Neuronal stem cell (in vitro differentiated cells): ENCODE measurements around the gene VWF.

Experiments used
- DNase-seq: peaks from one replicate; pipeline ENCODE4 v3.0.0-alpha.2; 2013; ENCODE audit warnings: low spot score
- H2AFZ ChIP-seq: one replicate; pipeline ENCODE4 v1.6.1; 2013; ENCODE audit warnings: mild to moderate bottlenecking, low read length, inconsistent platforms
- H2AK5ac ChIP-seq: 2 replicates; pipeline ENCODE4 v1.6.1; 2013; ENCODE audit warnings: low read depth, mild to moderate bottlenecking, inconsistent platforms, low read length, moderate library complexity, mixed read lengths
- H2BK120ac ChIP-seq: 2 replicates; pipeline ENCODE4 v1.6.1; 2013; ENCODE audit warnings: low read depth, mild to moderate bottlenecking, inconsistent platforms, low read length, moderate library complexity, mixed read lengths
- H2BK12ac ChIP-seq: one replicate; pipeline ENCODE4 v1.6.1; 2013; ENCODE audit warnings: low read length, inconsistent platforms
- H2BK15ac ChIP-seq: 2 replicates; pipeline ENCODE4 v1.6.1; 2013; ENCODE audit warnings: mild to moderate bottlenecking, low read length, inconsistent platforms, mixed read lengths
- H2BK5ac ChIP-seq: one replicate; pipeline ENCODE4 v1.6.1; 2013; ENCODE audit warnings: inconsistent platforms, mild to moderate bottlenecking, low read length, moderate library complexity
- H3K14ac ChIP-seq: one replicate; pipeline ENCODE4 v1.6.1; 2013; ENCODE audit warnings: low read length, inconsistent platforms
- H3K18ac ChIP-seq: 2 replicates; pipeline ENCODE4 v1.6.1; 2013; ENCODE audit warnings: low read length, inconsistent platforms
- H3K23ac ChIP-seq: 2 replicates; pipeline ENCODE4 v1.6.1; 2013; ENCODE audit warnings: low read depth, mild to moderate bottlenecking, mixed read lengths, low read length, inconsistent platforms; ENCODE audit not compliant: poor library complexity
- H3K27ac ChIP-seq: replicated peaks from 3 replicates; pipeline ENCODE4 v1.5.1; 2013; ENCODE audit warnings: low read length, inconsistent platforms
- H3K27me3 ChIP-seq, 3 experiments: 2 replicates each; pipeline ENCODE4 v1.6.1; 2013; ENCODE audit warnings: low read length in 3 of 3, mild to moderate bottlenecking in 2 of 3, inconsistent platforms in 1 of 3, low read depth in 1 of 3, mixed read lengths in 1 of 3, moderate library complexity in 1 of 3; ENCODE audit not compliant: control insufficient read depth in 3 of 3, insufficient read depth in 3 of 3
- H3K36me3 ChIP-seq, 2 donors: replicated peaks in 1 of 2; 2 replicates each; pipeline ENCODE4 v1.6.1; 2013; ENCODE audit warnings: low read length in 2 of 2; ENCODE audit not compliant: control insufficient read depth in 2 of 2, insufficient read depth in 2 of 2
- H3K4ac ChIP-seq: 2 replicates; pipeline ENCODE4 v1.6.1; 2013; ENCODE audit warnings: inconsistent platforms, mild to moderate bottlenecking, low read length, moderate library complexity
- H3K4me1 ChIP-seq, 2 donors: 1 replicate in 1 of 2; 2 replicates in 1 of 2; pipeline ENCODE4 v1.6.1; 2013; ENCODE audit warnings: low read length in 2 of 2, low read depth in 1 of 2; ENCODE audit not compliant: control insufficient read depth in 2 of 2, insufficient read depth in 1 of 2
- H3K4me2 ChIP-seq: one replicate; pipeline ENCODE4 v1.6.1; 2013; ENCODE audit warnings: mild to moderate bottlenecking, low read length, inconsistent platforms; ENCODE audit not compliant: insufficient read depth, poor library complexity, severe bottlenecking
- H3K4me3 ChIP-seq, 2 donors: 2 replicates each; pipeline ENCODE4 v1.5.1; 2013; ENCODE audit warnings: low read length in 2 of 2, mild to moderate bottlenecking in 2 of 2, inconsistent platforms in 1 of 2, moderate library complexity in 1 of 2
- H3K79me1 ChIP-seq: one replicate; pipeline ENCODE4 v1.6.1; 2013; ENCODE audit warnings: low read depth, mild to moderate bottlenecking, inconsistent platforms, low read length, moderate library complexity
- H3K9ac ChIP-seq: one replicate; pipeline ENCODE4 v1.6.1; 2013; ENCODE audit warnings: mild to moderate bottlenecking, low read depth, low read length, inconsistent platforms; ENCODE audit not compliant: poor library complexity
- H3K9me3 ChIP-seq, 2 donors: replicated peaks in 1 of 2; 2 replicates each; pipeline versions ENCODE3 to v1.6.1; 2013; ENCODE audit warnings: low read length in 2 of 2, mild to moderate bottlenecking in 2 of 2, inconsistent platforms in 1 of 2, low read depth in 1 of 2, mixed read lengths in 1 of 2, moderate library complexity in 1 of 2; ENCODE audit not compliant: control insufficient read depth in 2 of 2, insufficient read depth in 1 of 2
- H4K8ac ChIP-seq: one replicate; pipeline ENCODE4 v1.6.1; 2013; ENCODE audit warnings: low read depth, mild to moderate bottlenecking, inconsistent platforms, low read length, moderate library complexity
- H4K91ac ChIP-seq: one replicate; pipeline ENCODE4 v1.6.1; 2013; ENCODE audit warnings: low read length, low read depth, mild to moderate bottlenecking, inconsistent platforms; ENCODE audit not compliant: poor library complexity
- WGBS, 2 donors: extraction: QIAGEN DNeasy Blood & Tissue Kit; methylation state at CpG; one replicate each; pipeline ENCODE4 v1.1.7; 2013; ENCODE audit warnings: missing lambda C conversion rate in 2 of 2, mixed read lengths in 1 of 2; ENCODE audit not compliant: insufficient read length in 2 of 2, insufficient replicate concordance in 1 of 2; ENCODE audit errors: extremely low coverage in 2 of 2; 5-methylcytosine and 5-hydroxymethylcytosine counted together

The VWF gene

GRCh38 chr12:5966486-5967095, 157.9 kb downstream of the VWF start:
- Histone ChIP-seq H2BK5ac (no peak overlapping the region), H2BK15ac (no peak overlapping the region), H3K4me1 (peaks cover 0 to 13% of the 10 kb centered on the region in 2 donors), H3K9me3 (no peaks in the 10 kb centered on the region), H2AFZ (no peak overlapping the region), H3K9ac (no peak overlapping the region), H4K91ac (no peak overlapping the region), H3K23ac (no peak overlapping the region), H3K27me3 (peaks cover 0 to 13% (median 0%) of the 10 kb centered on the region in 3 experiments), H3K4ac (no peak overlapping the region), H3K36me3 (no peaks in the 10 kb centered on the region), H3K4me3 (no peak overlapping the region), H3K79me1 (no peaks in the 10 kb centered on the region), H3K4me2 (no peak overlapping the region), H3K18ac (no peak overlapping the region), H2AK5ac (no peak overlapping the region), H2BK12ac (no peak overlapping the region), H4K8ac (no peak overlapping the region), H3K27ac (no peak overlapping the region), H3K14ac (no peak overlapping the region), H2BK120ac (no peak overlapping the region)
- WGBS, 2 donors: no CpG with 5 or more reads among the region's 11 CpGs
- no peak for DNase-seq

- H3K4ac ChIP-seq: no peak overlapping the region
- peak overlapping the region; percentile 59 for H2AFZ ChIP-seq
- H4K91ac ChIP-seq: no peak overlapping the region
- WGBS, 2 donors: no CpG with 5 or more reads among the region's 9 CpGs
- H3K4me1 ChIP-seq: peaks cover 0 to 13% of the 10 kb centered on the region in 2 donors
- no peak overlapping the region for H2AK5ac ChIP-seq
- H3K36me3 ChIP-seq: no peaks in the 10 kb centered on the region
- H3K27ac ChIP-seq: no peak overlapping the region
- no peak overlapping the region for H3K4me2 ChIP-seq
- H3K27me3 ChIP-seq: peaks cover 0 to 13% (median 0%) of the 10 kb centered on the region in 3 experiments
- no peaks in the 10 kb centered on the region for H3K79me1 ChIP-seq
- no peaks in the 10 kb centered on the region for H3K9me3 ChIP-seq
- no peak overlapping the region for H4K8ac ChIP-seq
- DNase-seq: peak; percentile 41
- H2BK5ac ChIP-seq: no peak overlapping the region
- no peak overlapping the region for H2BK15ac ChIP-seq
- H3K23ac ChIP-seq: no peak overlapping the region
- no peak overlapping the region for H3K4me3 ChIP-seq
- H3K14ac ChIP-seq: no peak overlapping the region
- no peak overlapping the region for H2BK12ac ChIP-seq
- H2BK120ac ChIP-seq: no peak overlapping the region
- H3K9ac ChIP-seq: no peak overlapping the region
- no peak overlapping the region for H3K18ac ChIP-seq
Measured at GRCh38 chr12:5965950-5966383, 158.5 kb downstream of the VWF start.

GRCh38 chr12:5964913-5965900, 159.3 kb downstream of the VWF start:
- Histone ChIP-seq H2BK120ac (no peak overlapping the region), H3K4ac (no peak overlapping the region), H3K27ac (no peak overlapping the region), H4K8ac (no peak overlapping the region), H2BK12ac (no peak overlapping the region), H2BK5ac (no peak overlapping the region), H2AFZ (peak overlapping the region; percentile 63), H2BK15ac (no peak overlapping the region), H3K79me1 (no peaks in the 10 kb centered on the region), H3K4me2 (no peak overlapping the region), H3K18ac (no peak overlapping the region), H4K91ac (no peak overlapping the region), H3K36me3 (no peaks in the 10 kb centered on the region), H3K4me3 (no peak overlapping the region), H3K4me1 (peaks cover 0 to 13% of the 10 kb centered on the region in 2 donors), H2AK5ac (no peak overlapping the region), H3K27me3 (peaks cover 0 to 13% (median 0%) of the 10 kb centered on the region in 3 experiments), H3K9me3 (no peaks in the 10 kb centered on the region), H3K9ac (no peak overlapping the region), H3K14ac (no peak overlapping the region), H3K23ac (no peak overlapping the region)
- WGBS, 2 donors: no CpG with 5 or more reads among the region's 24 CpGs
- no peak for DNase-seq

- no peaks in the 10 kb centered on the region for H3K36me3 ChIP-seq
- no peak overlapping the region for H4K91ac ChIP-seq
- no peak overlapping the region for H2BK15ac ChIP-seq
- no peak overlapping the region for H3K23ac ChIP-seq
- H3K27me3 ChIP-seq: peaks cover 0 to 13% (median 0%) of the 10 kb centered on the region in 3 experiments
- H3K4me2 ChIP-seq: no peak overlapping the region
- H2BK12ac ChIP-seq: no peak overlapping the region
- H3K4me1 ChIP-seq: peaks cover 0 to 7% of the 10 kb centered on the region in 2 donors
- H3K9me3 ChIP-seq: no peaks in the 10 kb centered on the region
- H2AFZ ChIP-seq: no peak overlapping the region
- H3K27ac ChIP-seq: no peak overlapping the region
- H3K4ac ChIP-seq: no peak overlapping the region
- H3K79me1 ChIP-seq: no peaks in the 10 kb centered on the region
- H3K4me3 ChIP-seq: no peak overlapping the region
- no peak overlapping the region for H2AK5ac ChIP-seq
- H2BK120ac ChIP-seq: no peak overlapping the region
- no peak for DNase-seq
- H2BK5ac ChIP-seq: no peak overlapping the region
- no peak overlapping the region for H3K14ac ChIP-seq
- WGBS, 2 donors: no CpG with 5 or more reads among the region's 7 CpGs
- H3K9ac ChIP-seq: no peak overlapping the region
- H3K18ac ChIP-seq: no peak overlapping the region
- no peak overlapping the region for H4K8ac ChIP-seq
Measured at GRCh38 chr12:5963515-5963914, 161.0 kb downstream of the VWF start.
